ENCODE data around the gene SOX6.
"Not testable (repeated sequence)": the region's sequence is repeated elsewhere in the genome, so short reads cannot be mapped to it uniquely, and the experiment has no call there.

The SOX6 gene

GRCh38 chr11:16182553-16182952 lies 173.8 kb downstream of the SOX6 start:
- DNase-seq = no peak

- DNase-seq = no peak
These were observed 175.5 kb downstream of the SOX6 start for GRCh38 chr11:16180868-16181267.

GRCh38 chr11:16179676-16180075 lies 176.7 kb downstream of the SOX6 start:
- DNase-seq = no peak

GRCh38 chr11:16178273-16178672 lies 178.1 kb downstream of the SOX6 start:
- DNase-seq = no peak

GRCh38 chr11:16177688-16178087 lies 178.7 kb downstream of the SOX6 start:
- no peak for DNase-seq

- no peak for DNase-seq
These were observed 182.5 kb downstream of the SOX6 start for GRCh38 chr11:16173798-16174197.

GRCh38 chr11:16171882-16172281 lies 184.5 kb downstream of the SOX6 start:
- DNase-seq = no peak

- DNase-seq = no peak
These were observed 186.1 kb downstream of the SOX6 start for GRCh38 chr11:16169956-16170847.

GRCh38 chr11:16169541-16169940 lies 186.8 kb downstream of the SOX6 start:
- DNase-seq = no peak

GRCh38 chr11:16167706-16168487 lies 188.4 kb downstream of the SOX6 start:
- DNase-seq = no peak

GRCh38 chr11:16166571-16166970 lies 189.8 kb downstream of the SOX6 start:
- DNase-seq = no peak

- no peak for DNase-seq
These were observed 196.2 kb downstream of the SOX6 start for GRCh38 chr11:16160146-16160545.

GRCh38 chr11:16158426-16158994 lies 197.8 kb downstream of the SOX6 start:
- no peak for DNase-seq

GRCh38 chr11:16157327-16157726 lies 199.0 kb downstream of the SOX6 start:
- no peak for DNase-seq

GRCh38 chr11:16155448-16155847 lies 200.9 kb downstream of the SOX6 start:
- DNase-seq = no peak

- no peak for DNase-seq
These were observed 201.5 kb downstream of the SOX6 start for GRCh38 chr11:16154715-16155396.

- no peak for DNase-seq
These were observed 202.4 kb downstream of the SOX6 start for GRCh38 chr11:16153951-16154350.

GRCh38 chr11:16151138-16151537 lies 205.2 kb downstream of the SOX6 start:
- DNase-seq = no peak

GRCh38 chr11:16149476-16149875 lies 206.9 kb downstream of the SOX6 start:
- no peak for DNase-seq

- DNase-seq = no peak
These were observed 207.9 kb downstream of the SOX6 start for GRCh38 chr11:16148301-16148931.

GRCh38 chr11:16146980-16147379 lies 209.4 kb downstream of the SOX6 start:
- not testable (repeated sequence) for DNase-seq

- not testable (repeated sequence) for DNase-seq
These were observed 214.7 kb downstream of the SOX6 start for GRCh38 chr11:16141614-16142013.

GRCh38 chr11:16141162-16141561 lies 215.2 kb downstream of the SOX6 start:
- DNase-seq = not testable (repeated sequence)

Measured in hematopoietic multipotent progenitor cell treated with erythropoietin and hydrocortisone succinate and interleukin-3 and kit ligand, for 4 days (in vitro differentiated cells).